DND-41 (cell line): ENCODE measurements around the gene ZNF443.
"Not testable (repeated sequence)": the region's sequence is repeated elsewhere in the genome, so short reads cannot be mapped to it uniquely, and the experiment has no call there.

ENCODE experiments used
- EZH2 ChIP-seq: IDR thresholded peaks from 3 replicates; pipeline ENCODE4 v1.6.1; 2012; ENCODE audit warnings: borderline replicate concordance, low read depth, mild to moderate bottlenecking, moderate library complexity, low read length, inconsistent platforms; ENCODE audit not compliant: severe bottlenecking
- TF ChIP-seq, protein P1 (sequence below): IDR thresholded peaks from 2 replicates; pipeline ENCODE4 v1.5.1; 2012; ENCODE audit warnings: borderline replicate concordance, low read length, moderate library complexity, mild to moderate bottlenecking; ENCODE audit not compliant: poor library complexity, severe bottlenecking; ENCODE audit errors: extremely low read depth

DNA sequence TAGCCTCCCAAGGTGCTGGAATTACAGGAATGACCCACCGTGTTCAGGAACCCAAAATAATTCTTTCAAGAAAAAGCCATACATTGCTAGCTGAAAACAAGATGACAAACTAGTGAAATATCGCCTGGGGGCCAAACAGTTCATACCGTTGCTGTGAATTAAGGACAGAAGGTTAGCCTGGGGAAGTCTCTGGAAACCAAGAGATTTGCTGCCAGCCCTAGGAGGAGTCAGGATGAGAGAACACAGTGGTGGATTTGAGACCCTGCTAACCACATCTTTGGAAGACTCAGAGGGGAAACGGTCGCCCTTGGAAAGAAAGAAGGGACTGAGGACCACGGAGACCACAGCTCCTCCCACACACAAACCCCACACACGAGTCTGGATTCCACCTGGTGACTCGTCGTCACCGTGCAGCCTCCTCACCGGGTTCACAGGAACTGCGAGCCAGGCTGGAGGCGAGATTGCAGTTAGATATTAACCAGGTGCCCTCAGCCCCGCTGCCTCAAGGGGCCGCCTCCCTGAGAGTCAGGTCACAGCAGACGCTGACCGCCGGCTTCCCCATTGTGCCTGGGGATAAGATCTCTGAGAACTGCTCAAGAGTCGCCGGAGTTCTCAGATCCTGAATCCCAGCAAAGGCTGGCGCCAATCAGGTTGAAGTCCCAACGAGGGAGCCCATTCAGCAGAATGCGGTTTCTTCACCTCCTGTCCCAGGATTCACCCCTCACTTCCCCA lies 40.8 kb downstream of the ZNF443 start:
- TF ChIP-seq EZH2: not testable (repeated sequence)
- TF ChIP-seq, protein P1, sequence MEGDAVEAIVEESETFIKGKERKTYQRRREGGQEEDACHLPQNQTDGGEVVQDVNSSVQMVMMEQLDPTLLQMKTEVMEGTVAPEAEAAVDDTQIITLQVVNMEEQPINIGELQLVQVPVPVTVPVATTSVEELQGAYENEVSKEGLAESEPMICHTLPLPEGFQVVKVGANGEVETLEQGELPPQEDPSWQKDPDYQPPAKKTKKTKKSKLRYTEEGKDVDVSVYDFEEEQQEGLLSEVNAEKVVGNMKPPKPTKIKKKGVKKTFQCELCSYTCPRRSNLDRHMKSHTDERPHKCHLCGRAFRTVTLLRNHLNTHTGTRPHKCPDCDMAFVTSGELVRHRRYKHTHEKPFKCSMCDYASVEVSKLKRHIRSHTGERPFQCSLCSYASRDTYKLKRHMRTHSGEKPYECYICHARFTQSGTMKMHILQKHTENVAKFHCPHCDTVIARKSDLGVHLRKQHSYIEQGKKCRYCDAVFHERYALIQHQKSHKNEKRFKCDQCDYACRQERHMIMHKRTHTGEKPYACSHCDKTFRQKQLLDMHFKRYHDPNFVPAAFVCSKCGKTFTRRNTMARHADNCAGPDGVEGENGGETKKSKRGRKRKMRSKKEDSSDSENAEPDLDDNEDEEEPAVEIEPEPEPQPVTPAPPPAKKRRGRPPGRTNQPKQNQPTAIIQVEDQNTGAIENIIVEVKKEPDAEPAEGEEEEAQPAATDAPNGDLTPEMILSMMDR: not testable (repeated sequence)
